IMR-90 (cell line): ENCODE data around the gene PTPRN2. TPM values are rescaled to one million over a fixed set of nuclear protein-coding genes. Genes with fewer than 3 reads are reported as not detected.

Source experiments
- ATAC-seq: fragments of 200-7000 bp; cut with Tn5 transposase; 2 replicates; pipeline ENCODE4 v1.9.1; 2020; ENCODE audit warnings: low read depth, mild to moderate bottlenecking, moderate library complexity
- BruUV-seq: library from RNA; stranded (reverse); fragments of 400-500 nt; replicated peaks from 2 replicates; lab custom pipeline; 2021; lab: Mats Ljungman, UMichigan
- CTCF ChIA-PET: fragments of 300-600 bp; formaldehyde crosslinking; extraction: SDS; loops from one replicate; lab custom pipeline; 2021; ENCODE audit warnings: antibody characterized with exemption; lab: Yijun Ruan, JAX
- POLR2A ChIA-PET: fragments of 300-600 bp; sonication (Branson Sonifier 250); formaldehyde crosslinking; loops from one replicate; lab custom pipeline; 2022; ENCODE audit warnings: antibody characterized with exemption; ENCODE audit not compliant: unreplicated experiment; lab: Charles Lee
- DNase-seq: peaks from one replicate; pipeline ENCODE4 v3.0.0; 2013
- H2AFZ ChIP-seq: replicated peaks from 2 replicates; pipeline ENCODE3; 2013; ENCODE audit warnings: low read length, mild to moderate bottlenecking; ENCODE audit not compliant: poor library complexity
- H2AK5ac ChIP-seq: 2 replicates; pipeline ENCODE4 v1.6.1; 2013; ENCODE audit warnings: low read depth, low read length, inconsistent platforms
- H2AK9ac ChIP-seq: replicated peaks from 2 replicates; pipeline ENCODE3; 2013; ENCODE audit warnings: mild to moderate bottlenecking, low read depth, low read length, moderate library complexity; ENCODE audit not compliant: poor library complexity
- H2BK120ac ChIP-seq: 2 replicates; pipeline ENCODE4 v1.6.1; 2013; ENCODE audit warnings: low read depth, low read length, inconsistent platforms
- H2BK15ac ChIP-seq: 3 replicates; pipeline ENCODE4 v1.6.1; 2013; ENCODE audit warnings: low read depth, low read length, inconsistent platforms
- H2BK20ac ChIP-seq: 2 replicates; pipeline ENCODE4 v1.6.1; 2013; ENCODE audit warnings: low read depth, mild to moderate bottlenecking, inconsistent platforms, low read length, moderate library complexity
- H2BK5ac ChIP-seq: 2 replicates; pipeline ENCODE4 v1.6.1; 2013; ENCODE audit warnings: mild to moderate bottlenecking, low read depth, low read length, inconsistent platforms; ENCODE audit not compliant: poor library complexity, severe bottlenecking
- H3K14ac ChIP-seq: replicated peaks from 2 replicates; pipeline ENCODE4 v1.6.1; 2013; ENCODE audit warnings: low read depth, low read length, inconsistent platforms
- H3K18ac ChIP-seq: 2 replicates; pipeline ENCODE4 v1.6.1; 2013; ENCODE audit warnings: low read depth, low read length, control low read depth
- H3K23ac ChIP-seq: 2 replicates; pipeline ENCODE4 v1.6.1; 2013; ENCODE audit warnings: low read depth, low read length, inconsistent platforms
- H3K27ac ChIP-seq: 2 replicates; pipeline ENCODE4 v1.5.1; 2013; ENCODE audit warnings: mild to moderate bottlenecking, control low read depth, low read length; ENCODE audit not compliant: insufficient read depth
- H3K27me3 ChIP-seq: 2 replicates; pipeline ENCODE4 v1.6.1; 2013; ENCODE audit warnings: low read length; ENCODE audit not compliant: control insufficient read depth, insufficient read depth
- H3K36me3 ChIP-seq: 2 replicates; pipeline ENCODE4 v1.6.1; 2013; ENCODE audit warnings: low read length, mixed read lengths; ENCODE audit not compliant: control insufficient read depth, insufficient read depth
- H3K4ac ChIP-seq: 2 replicates; pipeline ENCODE4 v1.6.1; 2013; ENCODE audit warnings: low read depth, low read length, inconsistent platforms
- H3K4me1 ChIP-seq: 2 replicates; pipeline ENCODE4 v1.6.1; 2013; ENCODE audit warnings: low read length, mixed read lengths; ENCODE audit not compliant: control insufficient read depth, insufficient read depth
- H3K4me2 ChIP-seq: 2 replicates; pipeline ENCODE4 v1.6.1; 2013; ENCODE audit warnings: low read depth, mild to moderate bottlenecking, control low read depth, low read length, moderate library complexity
- H3K4me3 ChIP-seq: 2 replicates; pipeline ENCODE4 v1.5.1; 2013; ENCODE audit warnings: low read depth, mild to moderate bottlenecking, control low read depth, low read length, moderate library complexity; ENCODE audit not compliant: insufficient read depth
- H3K56ac ChIP-seq: 2 replicates; pipeline ENCODE4 v1.6.1; 2013; ENCODE audit warnings: low read length, inconsistent platforms; ENCODE audit not compliant: insufficient read depth; ENCODE audit errors: extremely low read depth
- H3K79me1 ChIP-seq, 2 experiments: 2 replicates each; pipeline ENCODE4 v1.6.1; 2013; ENCODE audit warnings: low read length in 2 of 2, inconsistent platforms in 1 of 2, low read depth in 1 of 2
- H3K9ac ChIP-seq: 2 replicates; pipeline ENCODE4 v1.6.1; 2013; ENCODE audit warnings: low read depth, low read length, control low read depth
- H3K9me1 ChIP-seq: 2 replicates; pipeline ENCODE4 v1.6.1; 2013; ENCODE audit warnings: low read length, inconsistent platforms; ENCODE audit not compliant: insufficient read depth
- H3K9me3 ChIP-seq: 2 replicates; pipeline ENCODE4 v1.6.1; 2013; ENCODE audit warnings: low read length; ENCODE audit not compliant: control insufficient read depth, insufficient read depth
- H4K20me1 ChIP-seq: 2 replicates; pipeline ENCODE4 v1.6.1; 2013; ENCODE audit warnings: low read length, inconsistent platforms; ENCODE audit not compliant: insufficient read depth
- H4K5ac ChIP-seq: 2 replicates; pipeline ENCODE4 v1.6.1; 2013; ENCODE audit warnings: mild to moderate bottlenecking, low read depth, low read length, control low read depth
- H4K8ac ChIP-seq, 2 experiments: 2 replicates each; pipeline ENCODE4 v1.6.1; 2013; ENCODE audit warnings: low read depth in 2 of 2, low read length in 2 of 2, control low read depth in 1 of 2, inconsistent platforms in 1 of 2
- H4K91ac ChIP-seq: 2 replicates; pipeline ENCODE4 v1.6.1; 2013; ENCODE audit warnings: low read depth, low read length, inconsistent platforms; ENCODE audit not compliant: insufficient read depth
- BHLHE40 ChIP-seq: fragments of 150-350 bp; IDR thresholded peaks from 2 replicates; pipeline ENCODE4 v1.6.1; 2016; ENCODE audit warnings: mild to moderate bottlenecking, low read depth, low read length
- MAFK ChIP-seq: IDR thresholded peaks from 2 replicates; pipeline ENCODE4 v1.6.1; 2012; ENCODE audit warnings: low read depth, low read length, improper control_type of control experiment
- MAZ ChIP-seq: IDR thresholded peaks from 2 replicates; pipeline ENCODE4 v1.6.1; 2012; ENCODE audit warnings: low read depth, mild to moderate bottlenecking, low read length, improper control_type of control experiment, moderate library complexity, borderline replicate concordance
- RCOR1 ChIP-seq: IDR thresholded peaks from 2 replicates; pipeline ENCODE4 v1.6.1; 2012; ENCODE audit warnings: mild to moderate bottlenecking, low read length, improper control_type of control experiment; ENCODE audit not compliant: insufficient replicate concordance
- USF2 ChIP-seq: fragments of 150-350 bp; IDR thresholded peaks from 2 replicates; pipeline ENCODE4 v1.6.1; 2017; ENCODE audit warnings: mild to moderate bottlenecking, antibody characterized with exemption, low read length, low read depth
- WGBS, 2 experiments: methylation state at CpG; one replicate each; pipeline versions ENCODE4 v1.1.5 to v1.1.7; 2013; ENCODE audit warnings: missing lambda C conversion rate in 2 of 2; ENCODE audit not compliant: insufficient read length in 1 of 2; ENCODE audit errors: extremely low coverage in 2 of 2; 5-methylcytosine and 5-hydroxymethylcytosine counted together
- dilution Hi-C: fragments of 300-500 bp; cut with HindIII; formaldehyde crosslinking; loops from one replicate; pipeline ENCODE4 v1.14.3; 2018; ENCODE audit warnings: low sequenced_read_pairs; ENCODE audit not compliant: unreplicated experiment
- in situ Hi-C: fragments of 300-500 bp; cut with MboI; formaldehyde crosslinking; loops from 3 replicates; pipeline ENCODE4 v1.14.3; 2019; ENCODE audit warnings: low sequenced_read_pairs, inconsistent platforms, mixed read lengths
- intact Hi-C: fragments of 100-400 bp; cut with micrococcal nuclease; formaldehyde crosslinking; loops from 2 replicates; pipeline ENCODE4 v1.10.0; 2022
- polyA plus RNA-seq, 3 experiments: library from polyadenylated mRNA; depleted of rRNA; stranded (reverse); fragments of >200 nt; gene quantifications; 2 replicates each; pipeline ENCODE4 v1.2.3, GENCODE V29; 2012; ENCODE audit warnings: low replicate concordance in 1 of 3
- total RNA-seq: library from RNA; depleted of rRNA; stranded (reverse); fragments of >200 nt; gene quantifications from 2 replicates; pipeline ENCODE4 v1.2.3, GENCODE V29; 2012

PTPRN2 gene
- total and polyA plus RNA-seq, 2 of the 4 experiments (the other 2 are of a cell fraction), result 0.03 TPM; not detected in 1

DNA sequence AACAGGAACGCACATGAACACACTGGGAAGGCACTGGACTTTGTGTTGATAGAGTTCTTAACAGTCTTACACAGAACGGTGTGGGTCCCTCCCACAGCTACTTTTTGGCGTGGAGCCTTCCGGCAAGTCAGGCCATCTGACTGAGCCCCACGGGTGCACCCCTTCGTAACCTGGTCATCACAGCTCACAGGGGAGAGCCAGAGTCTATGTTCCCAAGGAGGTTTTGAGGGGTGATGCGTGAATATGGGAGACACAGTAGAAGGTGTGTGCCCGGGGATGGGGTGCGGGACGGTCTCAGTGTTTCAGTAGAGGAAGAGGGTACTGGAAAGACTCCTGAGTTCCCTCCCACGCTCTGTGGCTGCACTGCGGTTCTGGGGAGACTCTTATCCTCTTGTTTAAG lies 959.2 kb downstream of the PTPRN2 start:
- H3K56ac ChIP-seq, result no peak overlapping the region
- no peak overlapping the region for H4K8ac ChIP-seq
- H2BK15ac ChIP-seq, result no peak overlapping the region
- no peak overlapping the region for H2BK20ac ChIP-seq
- H3K79me1 ChIP-seq, result no peaks in the 10 kb centered on the region
- H3K18ac ChIP-seq, result no peak overlapping the region
- no peak overlapping the region for H3K4ac ChIP-seq
- H2BK120ac ChIP-seq, result no peak overlapping the region
- DNase-seq (no peak), ATAC-seq (no peak)
- TF ChIP-seq BHLHE40 (no peak), RCOR1 (no peak), MAFK (no peak), MAZ (no peak), USF2 (no peak)
- dilution Hi-C loops, result no loop called here
- in situ Hi-C loops, result no loop called here
- H2BK5ac ChIP-seq, result no peak overlapping the region
- no peaks in the 10 kb centered on the region for H3K4me1 ChIP-seq
- no peak overlapping the region for H2AK9ac ChIP-seq
- intact Hi-C loops, result no loop called here
- H3K23ac ChIP-seq, result no peak overlapping the region
- no peak overlapping the region for H3K4me3 ChIP-seq
- WGBS, 2 experiments, result 60% methylated on average over 2 of the region's 12 CpGs; no CpG with 5 or more reads in 1 of the 2 experiments
- H3K9me1 ChIP-seq, result no peaks in the 10 kb centered on the region
- no peak overlapping the region for H3K9ac ChIP-seq
- H3K14ac ChIP-seq, result no peak overlapping the region
- no peak overlapping the region for H3K4me2 ChIP-seq
- no peaks in the 10 kb centered on the region for H3K36me3 ChIP-seq
- no peaks in the 10 kb centered on the region for H3K27me3 ChIP-seq
- ChIA-PET POLR2A (no interaction called here), CTCF (no interaction called here)
- no peak overlapping the region for H2AK5ac ChIP-seq
- no peak overlapping the region for H4K5ac ChIP-seq
- H4K91ac ChIP-seq, result no peak overlapping the region
- peaks cover 29% of the 10 kb centered on the region for H3K9me3 ChIP-seq
- no peak overlapping the region for H2AFZ ChIP-seq
- H3K27ac ChIP-seq, result no peak overlapping the region
- BruUV-seq, result no TSS peak
- H4K20me1 ChIP-seq, result no peaks in the 10 kb centered on the region
